ENCODE measurements around the gene ACER2.
"Not testable (repeated sequence)": the region's sequence is repeated elsewhere in the genome, so short reads cannot be mapped to it uniquely, and the experiment has no call there.

Gene ACER2

GRCh38 chr9:19408693-19409400 lies at the start of gene ACER2:
ACER2 (plus strand) TSS chr9:19409009; CDS start chr9:19409085, 76 bp downstream.
- in situ Hi-C loops (cut with HindIII; ENCODE audit: low sequenced_read_pairs): no loop called here

- in situ Hi-C loops (cut with HindIII; ENCODE audit: low sequenced_read_pairs): no loop called here
Measured at GRCh38 chr9:19369107-19369506, 39.7 kb upstream of the ACER2 start.

DNA sequence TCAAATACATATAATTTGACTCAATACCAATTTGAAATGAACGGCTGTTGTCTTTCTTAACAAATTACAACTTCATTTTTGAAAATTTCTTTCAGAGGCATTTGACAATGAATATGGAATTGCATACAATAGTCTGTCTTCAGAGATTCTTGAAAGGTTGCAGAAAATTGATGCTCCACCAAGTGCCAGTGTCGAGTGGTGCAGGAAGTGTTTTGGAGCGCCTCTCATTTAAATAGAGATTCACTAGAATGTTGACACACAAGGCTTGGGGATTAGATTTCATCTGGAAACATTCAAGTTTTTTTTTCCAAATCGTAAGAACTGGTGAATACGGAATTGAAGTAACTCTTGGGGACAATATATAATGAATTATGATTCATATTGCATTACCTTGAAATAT lies 36.9 kb upstream of the ACER2 start:
- in situ Hi-C loops (cut with HindIII; ENCODE audit: low sequenced_read_pairs): loop anchor here (5.0 kb wide), 1 partner anchor 75 kb away; no protein-coding TSS in a partner anchor

GRCh38 chr9:19372567-19372966 lies 36.2 kb upstream of the ACER2 start:
- in situ Hi-C loops (cut with HindIII; ENCODE audit: low sequenced_read_pairs): loop anchor here (5.0 kb wide), 1 partner anchor 75 kb away; no protein-coding TSS in a partner anchor

- in situ Hi-C loops (cut with HindIII; ENCODE audit: low sequenced_read_pairs): loop anchor here (5.0 kb wide), 1 partner anchor 76 kb away; no protein-coding TSS in a partner anchor
Measured at GRCh38 chr9:19373527-19373926, 35.3 kb upstream of the ACER2 start.

GRCh38 chr9:19375538-19375937 lies 33.3 kb upstream of the ACER2 start:
- in situ Hi-C loops (cut with HindIII; ENCODE audit: low sequenced_read_pairs): loop anchor here (5.0 kb wide), 1 partner anchor 47 kb away; no protein-coding TSS in a partner anchor

- in situ Hi-C loops (cut with HindIII; ENCODE audit: low sequenced_read_pairs): loop anchor here (5.0 kb wide), 1 partner anchor 45 kb away; no protein-coding TSS in a partner anchor
Measured at GRCh38 chr9:19376931-19377330, 31.9 kb upstream of the ACER2 start.

DNA sequence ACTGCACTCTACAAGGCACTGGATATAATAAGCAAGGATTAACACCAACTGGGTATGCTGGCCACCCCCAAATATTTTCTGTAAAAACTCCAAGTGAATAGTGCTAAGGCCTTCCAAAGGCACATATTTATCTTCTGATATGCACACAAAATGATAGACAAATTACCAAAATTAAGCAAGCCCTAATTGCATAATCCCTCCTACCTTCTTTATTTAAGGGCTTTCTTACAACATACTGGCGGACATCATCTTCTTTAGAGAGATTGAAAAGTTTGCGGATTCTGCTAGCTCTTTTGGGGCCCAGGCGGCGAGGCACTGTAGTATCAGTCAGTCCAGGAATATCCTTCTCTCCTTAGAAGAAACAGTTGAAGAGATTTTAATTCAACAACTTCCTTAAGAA lies 30.6 kb upstream of the ACER2 start:
- in situ Hi-C loops (cut with HindIII; ENCODE audit: low sequenced_read_pairs): loop anchor here (5.0 kb wide), 1 partner anchor 44 kb away; no protein-coding TSS in a partner anchor

GRCh38 chr9:19378647-19379046 lies 30.2 kb upstream of the ACER2 start:
- in situ Hi-C loops (cut with HindIII; ENCODE audit: low sequenced_read_pairs): loop anchor here (5.0 kb wide), 1 partner anchor 44 kb away; no protein-coding TSS in a partner anchor

DNA sequence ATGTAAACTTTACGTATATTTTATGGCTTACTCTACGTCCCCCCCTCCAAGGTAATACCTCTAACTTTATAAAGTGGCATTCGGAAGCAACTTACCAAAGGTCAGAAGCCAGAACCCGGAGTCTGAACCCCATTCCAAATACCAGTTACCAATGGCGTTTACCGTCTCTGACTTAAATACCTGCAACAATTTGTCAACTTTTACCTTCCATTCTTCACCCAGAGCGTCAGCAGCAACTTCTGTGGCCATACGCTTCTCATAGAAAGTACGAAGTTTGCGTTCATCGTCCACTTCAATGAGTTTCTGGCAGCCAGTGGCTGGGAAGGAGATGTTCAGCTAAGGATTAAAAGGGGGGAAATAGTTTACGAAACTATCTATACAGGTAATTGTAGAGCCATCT lies 29.5 kb upstream of the ACER2 start:
- in situ Hi-C loops (cut with HindIII; ENCODE audit: low sequenced_read_pairs): loop anchor here (5.0 kb wide), 1 partner anchor 43 kb away; no protein-coding TSS in a partner anchor

DNA sequence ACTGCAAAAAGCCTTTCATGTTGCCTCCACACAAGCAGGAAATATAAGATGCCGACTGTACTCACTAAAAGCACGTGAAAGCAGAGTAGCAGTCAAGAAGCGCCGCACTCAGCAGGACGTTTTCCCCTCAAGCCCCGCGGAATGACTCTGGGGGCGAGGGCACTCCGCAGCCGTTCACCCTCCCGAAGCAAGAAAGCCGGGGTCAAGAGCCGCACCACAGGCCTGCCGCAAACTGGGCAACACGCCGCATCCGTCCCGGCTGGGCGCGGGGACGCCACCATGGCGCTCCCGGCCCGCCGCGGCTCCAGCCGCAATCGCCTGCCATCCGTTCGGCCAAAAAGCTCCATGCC lies 29.1 kb upstream of the ACER2 start:
- in situ Hi-C loops (cut with HindIII; ENCODE audit: low sequenced_read_pairs): loop anchor here (5.0 kb wide), 1 partner anchor 43 kb away; no protein-coding TSS in a partner anchor

DNA sequence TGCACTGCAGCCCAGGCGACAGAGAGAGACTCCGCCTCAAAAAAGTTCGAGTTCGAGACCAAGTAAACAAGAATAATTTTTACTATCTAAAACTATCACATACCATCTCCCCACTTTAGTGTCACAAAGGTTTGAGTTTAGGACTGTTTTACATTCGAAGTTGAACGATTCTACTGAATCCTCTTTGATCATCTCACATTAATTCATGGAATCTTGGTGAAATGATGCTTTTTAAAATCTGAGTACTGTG lies 28.1 kb upstream of the ACER2 start:
- in situ Hi-C loops (cut with HindIII; ENCODE audit: low sequenced_read_pairs): no loop called here

DNA sequence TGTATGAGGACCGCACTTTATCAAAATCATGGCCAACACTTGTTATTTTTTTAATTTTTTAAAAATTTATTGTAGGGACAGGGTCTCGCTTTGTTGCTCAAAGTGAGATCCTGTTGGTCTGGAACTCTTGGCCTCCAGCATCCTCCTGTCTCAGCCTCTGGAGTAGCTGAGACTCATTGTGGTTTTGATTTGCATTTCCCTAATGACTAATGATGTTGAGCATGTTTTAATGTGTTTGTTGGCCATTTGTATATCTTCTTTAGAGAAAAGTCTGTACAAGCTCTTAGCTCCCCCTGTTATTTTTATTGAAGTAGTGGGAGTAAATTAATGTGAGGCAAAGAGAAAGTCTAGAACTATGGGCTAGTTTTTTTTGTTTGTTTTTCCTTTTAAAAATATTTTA lies 27.2 kb upstream of the ACER2 start:
- in situ Hi-C loops (cut with HindIII; ENCODE audit: low sequenced_read_pairs): no loop called here

DNA sequence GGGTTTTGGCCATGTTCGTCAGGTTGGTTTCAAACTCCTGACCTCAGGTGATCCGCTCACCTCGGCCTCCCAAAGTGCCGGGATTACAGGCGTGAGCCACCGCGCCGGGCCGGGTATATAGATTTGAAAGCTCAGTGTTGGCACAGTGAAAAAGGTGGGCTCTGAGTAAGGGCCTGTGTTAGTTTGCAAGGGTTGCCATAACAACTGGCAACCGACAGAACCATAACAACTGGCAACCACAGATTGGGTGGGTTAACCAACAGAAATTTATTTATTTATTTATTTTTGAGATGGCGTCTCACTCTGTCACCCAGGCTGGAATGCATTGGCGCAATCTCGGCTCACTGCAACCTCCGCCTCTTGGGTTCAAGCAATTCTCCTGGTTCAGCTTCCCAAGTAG lies 23.6 kb upstream of the ACER2 start:
- in situ Hi-C loops (cut with HindIII; ENCODE audit: low sequenced_read_pairs): not testable (repeated sequence)

GRCh38 chr9:19385786-19386501 lies 22.9 kb upstream of the ACER2 start:
- in situ Hi-C loops (cut with HindIII; ENCODE audit: low sequenced_read_pairs): no loop called here

DNA sequence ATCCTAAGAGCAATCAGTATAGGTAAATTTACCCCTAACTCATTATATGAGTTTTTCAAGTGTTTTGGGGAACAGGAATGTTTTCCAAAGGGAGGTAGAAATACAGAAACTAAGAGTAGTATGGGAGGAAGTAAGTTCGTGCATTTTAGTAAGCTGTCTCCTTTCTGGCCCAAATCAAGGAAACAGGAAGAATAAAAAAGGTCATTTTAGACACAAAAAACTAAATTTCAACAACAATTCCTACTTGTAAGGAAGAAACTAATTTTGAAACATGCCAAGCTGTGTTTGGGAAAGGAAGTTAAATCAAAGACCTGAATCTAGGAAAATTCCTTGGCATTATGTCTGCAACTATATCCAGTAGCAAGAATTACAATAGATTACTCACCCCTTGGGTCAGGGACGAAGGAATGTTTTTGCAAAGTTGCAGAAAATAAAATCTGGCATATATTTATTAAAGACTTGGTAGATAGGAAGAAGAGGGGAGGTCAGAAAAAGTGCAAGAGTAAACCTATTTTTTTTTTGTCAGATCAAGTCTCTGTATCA lies 22.2 kb upstream of the ACER2 start:
- in situ Hi-C loops (cut with HindIII; ENCODE audit: low sequenced_read_pairs): no loop called here

DNA sequence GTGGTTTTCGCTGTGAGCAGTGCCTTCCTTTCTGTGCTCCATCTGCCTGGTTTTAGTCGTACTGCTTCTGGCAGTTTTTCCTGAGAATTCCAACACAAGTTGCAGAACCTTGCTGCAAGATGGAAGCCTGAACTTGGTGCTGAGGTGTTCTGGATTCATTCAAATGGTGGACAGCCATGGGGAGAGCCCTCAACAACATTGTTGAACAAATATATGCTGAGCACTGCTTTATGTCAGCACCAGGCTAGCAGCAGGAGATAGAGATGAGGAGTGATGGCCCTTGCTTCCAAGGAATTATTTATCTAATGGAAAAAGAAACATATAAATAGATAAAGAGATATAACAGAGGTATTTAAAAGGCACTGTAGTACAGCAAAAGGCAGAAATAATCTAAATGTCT lies 21.5 kb upstream of the ACER2 start:
- in situ Hi-C loops (cut with HindIII; ENCODE audit: low sequenced_read_pairs): no loop called here

DNA sequence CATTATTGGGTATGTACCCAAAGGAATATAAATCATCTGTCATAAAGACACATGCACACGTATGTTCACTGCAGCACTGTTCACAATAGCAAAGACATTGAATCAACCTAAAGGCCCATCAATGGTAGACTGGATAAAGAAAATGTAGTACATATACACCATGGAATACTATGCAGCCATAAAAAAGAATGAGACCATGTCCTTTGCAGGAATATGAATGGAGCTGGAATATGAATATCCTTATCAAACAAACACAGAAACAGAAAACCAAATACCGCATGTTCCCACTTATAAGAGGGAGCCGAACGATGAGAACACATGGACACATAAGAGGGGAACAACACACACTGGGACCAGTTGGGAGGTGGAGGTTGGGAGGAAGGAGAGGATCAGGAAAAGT lies 19.3 kb upstream of the ACER2 start:
- in situ Hi-C loops (cut with HindIII; ENCODE audit: low sequenced_read_pairs): not testable (repeated sequence)

- in situ Hi-C loops (cut with HindIII; ENCODE audit: low sequenced_read_pairs): no loop called here
Measured at GRCh38 chr9:19397845-19398244, 11.0 kb upstream of the ACER2 start.

- in situ Hi-C loops (cut with HindIII; ENCODE audit: low sequenced_read_pairs): not testable (repeated sequence)
Measured at GRCh38 chr9:19403231-19403630, 5.6 kb upstream of the ACER2 start.

- in situ Hi-C loops (cut with HindIII; ENCODE audit: low sequenced_read_pairs): no loop called here
Measured at GRCh38 chr9:19404283-19405075, 4.3 kb upstream of the ACER2 start.

All from endothelial cell of hepatic sinusoid (primary cell).